Common myeloid progenitor, CD34-positive (primary cell): ENCODE data around the gene GMFB.

Source experiments
- CTCF ChIA-PET: fragments of 350-600 bp; sonication (Branson Sonifier 250); formaldehyde crosslinking; loops from one replicate; lab custom pipeline; 2021; ENCODE audit warnings: antibody characterized with exemption; lab: Charles Lee
- POLR2A ChIA-PET: fragments of 350-600 bp; sonication (Branson Sonifier 250); formaldehyde crosslinking; loops from one replicate; lab custom pipeline; 2021; ENCODE audit warnings: antibody characterized with exemption; lab: Charles Lee
- DNase-seq, 3 donors: peaks; one replicate each; pipeline versions ENCODE4 v3.0.0 to v3.0.0-alpha.2; 2013
- H3K27ac ChIP-seq, 2 experiments: 1 replicate in 1 of 2; 2 replicates in 1 of 2; pipeline ENCODE4 v1.7.0; 2013; ENCODE audit warnings: inconsistent platforms in 2 of 2, low read length in 2 of 2, mild to moderate bottlenecking in 2 of 2, low read depth in 1 of 2, moderate library complexity in 1 of 2; ENCODE audit not compliant: severe bottlenecking in 2 of 2, insufficient read depth in 1 of 2, poor library complexity in 1 of 2
- H3K27me3 ChIP-seq, 5 experiments: replicated peaks in 2 of 5; 1 replicate in 3 of 5; 2 replicates in 2 of 5; pipeline versions ENCODE4 v1.6.1 to v1.7.0; 2013; ENCODE audit warnings: low read length in 4 of 5, mild to moderate bottlenecking in 2 of 5, moderate library complexity in 2 of 5, inconsistent platforms in 1 of 5; ENCODE audit not compliant: insufficient read depth in 5 of 5, control insufficient read depth in 4 of 5
- H3K36me3 ChIP-seq, 4 experiments: 1 replicate in 2 of 4; 2 replicates in 2 of 4; pipeline versions ENCODE4 v1.6.1 to v1.7.0; 2013; ENCODE audit warnings: low read length in 3 of 4, control low read depth in 1 of 4, mild to moderate bottlenecking in 1 of 4; ENCODE audit not compliant: control insufficient read depth in 4 of 4, insufficient read depth in 4 of 4
- H3K4me1 ChIP-seq, 4 experiments: 1 replicate in 3 of 4; 2 replicates in 1 of 4; pipeline versions ENCODE4 v1.6.1 to v1.7.1; 2013; ENCODE audit warnings: low read length in 3 of 4, mild to moderate bottlenecking in 3 of 4, control low read depth in 1 of 4, inconsistent platforms in 1 of 4, moderate library complexity in 1 of 4; ENCODE audit not compliant: control insufficient read depth in 4 of 4, insufficient read depth in 4 of 4; ENCODE audit errors: control extremely low read depth in 1 of 4
- H3K4me3 ChIP-seq, 7 experiments: 1 replicate in 4 of 7; 2 replicates in 3 of 7; pipeline versions ENCODE4 v1.5.1 to v1.7.0; 2013; ENCODE audit warnings: mild to moderate bottlenecking in 7 of 7, low read length in 6 of 7, moderate library complexity in 6 of 7, inconsistent platforms in 2 of 7, low read depth in 2 of 7, control low read depth in 1 of 7; ENCODE audit not compliant: insufficient read depth in 4 of 7, control insufficient read depth in 1 of 7; ENCODE audit errors: extremely low read depth in 1 of 7
- H3K9me3 ChIP-seq, 5 experiments: 1 replicate in 4 of 5; 2 replicates in 1 of 5; pipeline versions ENCODE4 v1.6.1 to v1.7.1; 2013; ENCODE audit warnings: low read length in 4 of 5, mild to moderate bottlenecking in 2 of 5, inconsistent platforms in 1 of 5, low read depth in 1 of 5, moderate library complexity in 1 of 5; ENCODE audit not compliant: control insufficient read depth in 4 of 5, insufficient read depth in 2 of 5; ENCODE audit errors: control extremely low read depth in 1 of 5
- WGBS: methylation state at CpG from one replicate; pipeline ENCODE4 v1.1.5; 2013; ENCODE audit not compliant: insufficient coverage; 5-methylcytosine and 5-hydroxymethylcytosine counted together

GMFB gene

GRCh38 chr14:54428527-54428926, 60.3 kb downstream of the GMFB start:
- no CpG with 5 or more reads among the region's 2 CpGs for WGBS
- POLR2A ChIA-PET = no interaction called here
- no peak overlapping the region for H3K4me3 ChIP-seq
- peaks cover 17 to 56% (median 37%) of the 10 kb centered on the region in 4 experiments for H3K36me3 ChIP-seq
- no peaks in the 10 kb centered on the region for H3K9me3 ChIP-seq
- no peak overlapping the region for H3K27ac ChIP-seq
- H3K4me1 ChIP-seq = no peaks in the 10 kb centered on the region
- CTCF ChIA-PET = interaction anchor here (1.4 kb wide), 1 partner anchor 65 kb away, joined by 3 read pairs; no protein-coding TSS in a partner anchor
- no peaks in the 10 kb centered on the region for H3K27me3 ChIP-seq
- DNase-seq = no peak

DNA sequence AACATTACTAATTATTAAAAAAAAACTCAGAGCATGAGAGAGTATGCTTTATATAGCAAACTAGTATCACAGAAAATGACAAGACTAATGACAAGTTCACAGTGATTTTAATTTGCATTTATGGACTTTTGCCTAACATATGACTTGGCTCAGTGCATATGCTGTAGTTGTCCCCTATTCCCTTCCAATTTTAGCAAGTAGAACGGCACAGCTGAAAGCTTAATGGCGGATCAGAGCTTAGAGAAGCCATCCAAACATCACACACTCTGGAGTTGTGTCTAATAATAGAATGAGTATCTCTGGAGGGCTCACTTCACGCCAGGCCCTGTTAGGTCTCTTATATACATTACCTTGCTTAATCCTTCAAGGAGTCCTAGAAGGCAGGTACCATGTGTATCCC, 60.9 kb downstream of the GMFB start:
- POLR2A ChIA-PET = no interaction called here
- Histone ChIP-seq H3K4me1 (no peaks in the 10 kb centered on the region), H3K4me3 (no peak overlapping the region), H3K27ac (no peak overlapping the region), H3K36me3 (peaks cover 17 to 56% (median 37%) of the 10 kb centered on the region in 4 experiments), H3K9me3 (no peaks in the 10 kb centered on the region), H3K27me3 (no peaks in the 10 kb centered on the region)
- no CpG with 5 or more reads among the region's 3 CpGs for WGBS
- CTCF ChIA-PET = interaction anchor here (1.4 kb wide), 1 partner anchor 66 kb away, joined by 3 read pairs; no protein-coding TSS in a partner anchor
- no peak for DNase-seq

GRCh38 chr14:54425537-54426274, 63.1 kb downstream of the GMFB start:
- Histone ChIP-seq H3K4me3 (no peak overlapping the region), H3K4me1 (no peaks in the 10 kb centered on the region), H3K36me3 (peaks cover 17 to 45% (median 31%) of the 10 kb centered on the region in 4 experiments), H3K27ac (no peak overlapping the region), H3K9me3 (no peaks in the 10 kb centered on the region), H3K27me3 (no peaks in the 10 kb centered on the region)
- POLR2A ChIA-PET = interaction anchor here (0.5 to 0.7 kb wide), 2 partner anchors 11 to 1217 kb away, joined by 3 to 5 read pairs; no protein-coding TSS in a partner anchor
- CTCF ChIA-PET = interaction anchor here (1.0 to 1.3 kb wide), 2 partner anchors 59 to 60 kb away, joined by 3 read pairs; no protein-coding TSS in a partner anchor
- WGBS = 100% methylated on average over 1 of the region's 3 CpGs
- no peak for DNase-seq

- no peak overlapping the region for H3K27ac ChIP-seq
- 100% methylated on average over 1 of the region's 2 CpGs for WGBS
- H3K4me3 ChIP-seq = no peak overlapping the region
- H3K27me3 ChIP-seq = no peaks in the 10 kb centered on the region
- H3K4me1 ChIP-seq = no peaks in the 10 kb centered on the region
- ChIA-PET CTCF (interaction anchor here (1.3 to 1.7 kb wide), 3 partner anchors 58 to 68 kb away, joined by 3 to 10 read pairs (median 4); no protein-coding TSS in a partner anchor), POLR2A (interaction anchor here (0.7 kb wide), 1 partner anchor 1218 kb away, joined by 3 read pairs; no protein-coding TSS in a partner anchor)
- no peaks in the 10 kb centered on the region for H3K9me3 ChIP-seq
- H3K36me3 ChIP-seq = peaks cover 17 to 41% (median 27%) of the 10 kb centered on the region in 4 experiments
- DNase-seq = peak in 1 of 3 donors; percentile 20
These were observed 63.7 kb downstream of the GMFB start for GRCh38 chr14:54425068-54425467.
